Activated CD4-positive, alpha-beta T cell treated with anti-CD3 and anti-CD28 coated beads, Interleukin-2, amount 50 U/mL, for 1 hour (primary cell): ENCODE results near the gene DNAJC25.
"Not testable (repeated sequence)": the region's sequence is repeated elsewhere in the genome, so short reads cannot be mapped to it uniquely, and the experiment has no call there.

Experiments used
- DNase-seq: peaks from one replicate; pipeline ENCODE4 v3.0.0-alpha.2; 2020

The DNAJC25 gene

GRCh38 chr9:111631214-111631971, at the start of gene DNAJC25:
Gene DNAJC25 (plus strand): TSS chr9:111631334. CDS start chr9:111631408, 74 bp downstream.
- DNase-seq, result peak; percentile 94

DNA sequence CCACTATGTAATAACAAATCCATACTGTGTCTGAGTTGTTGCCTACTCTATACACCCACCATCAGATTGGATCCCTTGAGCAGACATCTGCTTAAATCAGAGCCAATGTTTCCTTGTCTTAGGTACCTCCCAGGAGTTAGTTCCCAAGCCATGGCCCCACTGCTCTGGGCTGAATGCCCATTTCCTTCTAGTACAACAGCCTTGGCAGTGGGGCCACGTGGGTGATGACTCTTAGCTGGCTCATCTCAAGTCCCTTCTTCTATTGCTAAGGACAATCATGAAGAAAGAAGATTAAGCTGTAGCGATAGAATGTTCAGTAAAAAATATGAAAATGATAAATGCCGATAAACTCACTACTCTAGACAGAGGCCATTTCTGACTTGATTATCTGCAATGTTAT, 48.2 kb upstream of the DNAJC25 start:
- DNase-seq, result no peak

GRCh38 chr9:111586378-111586777, 44.8 kb upstream of the DNAJC25 start:
- DNase-seq, result no peak

DNA sequence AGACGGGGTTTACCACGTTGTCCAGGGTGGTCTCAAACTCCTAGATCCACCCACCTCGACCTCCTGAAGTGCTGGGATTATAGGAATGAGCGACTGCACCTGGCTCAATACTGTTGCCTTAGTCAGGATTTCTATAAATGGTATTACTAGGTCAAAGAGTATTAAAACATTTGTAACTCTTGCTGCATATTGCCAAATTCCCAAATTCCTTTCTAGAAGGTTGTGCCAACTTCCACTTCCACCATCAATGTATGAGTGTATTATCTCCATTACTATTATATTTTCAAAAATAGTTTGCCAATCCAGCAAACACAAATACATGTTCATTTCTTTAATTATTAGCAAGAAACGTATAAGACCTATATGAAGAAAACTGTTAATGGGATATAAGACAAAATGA, 42.3 kb upstream of the DNAJC25 start:
- DNase-seq, result no peak

- peak; percentile 66 for DNase-seq
Measured at GRCh38 chr9:111597852-111598732, 33.0 kb upstream of the DNAJC25 start.

DNA sequence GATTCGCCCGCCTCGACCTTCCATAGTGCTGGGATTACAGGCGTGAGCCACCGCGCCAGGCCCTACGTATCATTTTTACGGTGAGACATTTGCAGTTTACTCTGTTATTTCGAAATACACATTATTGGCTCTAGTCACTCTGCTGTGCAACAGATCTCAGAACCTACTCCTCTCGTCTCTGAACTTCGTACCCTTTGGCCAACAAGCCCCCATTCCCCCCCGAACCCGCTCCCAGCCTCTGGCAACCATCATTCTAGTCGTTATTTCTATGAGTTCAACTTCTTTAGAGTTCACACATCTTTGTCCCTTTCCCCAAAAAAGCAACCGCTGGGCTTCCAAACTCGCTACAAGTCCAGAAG, 32.4 kb upstream of the DNAJC25 start:
- DNase-seq, result no peak

DNA sequence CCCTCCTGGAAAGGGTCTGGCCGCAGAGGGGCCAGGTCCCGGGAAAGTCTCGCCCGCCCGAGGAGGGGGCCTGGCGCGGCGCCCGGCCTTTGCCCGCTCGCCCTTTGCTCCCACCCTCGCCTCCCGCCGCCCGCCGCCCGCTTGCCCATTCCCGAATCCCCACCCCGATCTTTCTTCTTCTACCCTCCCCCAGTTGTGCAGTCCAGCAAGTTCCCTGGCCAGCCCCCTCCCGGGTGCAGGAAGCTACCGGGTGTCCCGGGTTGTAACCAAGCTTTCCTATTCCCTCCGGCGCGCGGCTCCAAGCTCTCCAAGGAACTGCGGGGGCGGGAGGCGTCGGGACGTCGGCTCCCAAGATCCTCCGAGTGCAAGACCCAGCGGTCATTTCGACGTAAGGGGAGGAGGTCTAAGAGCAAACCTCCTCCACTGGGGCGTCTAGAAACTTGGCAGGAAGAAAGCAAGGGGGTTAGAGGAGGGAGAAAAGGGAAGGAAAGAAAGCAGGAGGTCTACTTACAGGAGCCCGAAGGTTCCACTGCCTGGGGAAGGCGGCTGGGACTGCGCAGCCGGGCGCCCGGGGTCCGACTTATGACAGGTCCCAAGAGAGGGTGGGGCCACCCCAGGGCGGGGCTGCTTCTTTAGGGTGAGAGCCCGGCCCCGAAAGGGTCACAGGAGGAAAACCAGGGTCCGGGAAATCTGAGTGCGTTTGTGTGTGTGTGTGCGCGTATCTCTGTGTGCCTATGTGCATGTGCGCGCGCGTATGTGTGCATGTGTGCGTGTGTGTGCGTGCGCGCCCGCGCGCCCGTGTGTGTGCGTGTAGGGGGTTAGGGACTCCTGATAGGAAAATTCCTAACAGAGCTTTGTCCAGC, 31.8 kb upstream of the DNAJC25 start, which contains the start of gene PTGR1:
PTGR1 (minus strand) TSS at position 556 of the 863 bp plus-strand sequence. CDS start 2,225 bp downstream, outside the sequence.
- DNase-seq, result no peak

DNA sequence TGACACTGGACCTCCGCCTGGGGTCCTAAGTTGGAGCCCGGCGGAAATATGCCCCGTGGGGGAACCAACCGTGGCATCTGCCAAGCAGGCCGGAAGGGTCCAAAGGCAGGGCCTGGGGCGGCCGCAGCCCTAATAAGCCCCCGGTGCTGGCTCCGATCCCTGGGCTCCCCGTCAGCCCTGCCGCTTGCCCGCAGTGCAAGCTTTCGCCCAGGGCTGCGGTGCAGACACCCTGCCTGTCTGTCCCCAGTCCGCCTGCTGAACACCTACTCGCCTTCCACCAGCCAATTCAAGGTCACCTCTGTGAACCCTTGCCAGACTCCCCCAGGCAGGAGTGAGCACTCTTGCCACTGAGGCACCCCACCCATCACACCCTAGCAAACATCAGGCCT, 31.2 kb upstream of the DNAJC25 start:
- DNase-seq, result no peak

GRCh38 chr9:111601237-111602018, 29.7 kb upstream of the DNAJC25 start:
- no peak for DNase-seq

- no peak for DNase-seq
Measured at GRCh38 chr9:111603041-111603440, 28.1 kb upstream of the DNAJC25 start.

GRCh38 chr9:111604054-111604615, 27.0 kb upstream of the DNAJC25 start:
- DNase-seq, result no peak

DNA sequence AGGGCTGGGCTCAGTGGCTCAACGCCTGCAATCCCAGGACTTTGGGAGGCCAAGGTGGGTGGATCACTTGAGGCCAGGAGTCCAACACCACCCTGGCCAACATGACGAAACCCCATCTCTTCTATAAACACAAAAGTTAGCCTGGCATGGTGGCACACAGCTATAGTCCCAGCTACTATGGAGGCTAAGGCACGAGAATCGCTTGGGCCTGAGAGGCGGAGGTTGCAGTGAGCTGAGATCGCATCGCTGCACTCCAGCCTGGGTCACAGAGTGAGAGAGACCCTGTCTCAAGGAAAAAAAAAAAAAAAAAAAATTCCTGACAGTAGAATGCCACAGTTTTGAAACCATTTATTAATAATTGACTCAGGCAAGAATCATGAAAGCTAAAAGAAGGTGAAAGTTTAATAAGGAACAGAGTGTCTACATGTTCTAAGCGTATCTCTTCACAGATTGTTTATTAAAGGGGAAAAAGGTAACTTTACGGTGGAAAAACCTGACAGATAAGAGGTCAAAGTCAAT, 26.0 kb upstream of the DNAJC25 start:
- DNase-seq, result no peak

- no peak for DNase-seq
Measured at GRCh38 chr9:111610149-111610548, 21.0 kb upstream of the DNAJC25 start.

- DNase-seq, result no peak
Measured at GRCh38 chr9:111610845-111611244, 20.3 kb upstream of the DNAJC25 start.

DNA sequence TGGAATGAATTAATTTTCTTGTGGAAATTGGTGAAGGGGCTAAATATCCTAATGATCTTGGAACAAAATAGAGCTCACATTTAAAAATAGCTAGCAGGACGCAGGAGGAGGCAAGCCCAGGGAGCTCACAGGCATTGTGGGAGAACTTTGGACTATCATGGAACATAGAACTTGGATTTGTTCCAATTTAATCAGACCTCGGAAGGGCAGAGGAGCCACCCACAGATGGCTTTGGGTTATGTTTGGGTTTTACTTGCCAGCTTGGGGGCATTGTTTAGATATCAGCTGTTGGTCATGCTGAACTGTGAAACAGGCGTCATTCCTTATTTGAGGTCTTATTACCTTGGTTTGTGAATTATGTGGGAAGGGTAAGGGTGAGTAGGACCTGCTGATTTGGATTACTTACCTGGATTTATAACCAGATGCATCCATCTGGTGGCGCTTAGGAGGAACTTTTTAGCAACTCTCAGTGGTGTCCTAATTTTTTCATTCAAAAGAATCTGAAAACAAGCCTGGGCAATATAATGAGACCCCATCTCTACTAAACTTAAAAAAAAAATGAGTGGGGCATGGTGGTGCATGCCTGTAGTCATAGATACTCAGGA, 17.6 kb upstream of the DNAJC25 start:
- no peak for DNase-seq

GRCh38 chr9:111615928-111616327, 15.2 kb upstream of the DNAJC25 start:
- DNase-seq, result no peak

DNA sequence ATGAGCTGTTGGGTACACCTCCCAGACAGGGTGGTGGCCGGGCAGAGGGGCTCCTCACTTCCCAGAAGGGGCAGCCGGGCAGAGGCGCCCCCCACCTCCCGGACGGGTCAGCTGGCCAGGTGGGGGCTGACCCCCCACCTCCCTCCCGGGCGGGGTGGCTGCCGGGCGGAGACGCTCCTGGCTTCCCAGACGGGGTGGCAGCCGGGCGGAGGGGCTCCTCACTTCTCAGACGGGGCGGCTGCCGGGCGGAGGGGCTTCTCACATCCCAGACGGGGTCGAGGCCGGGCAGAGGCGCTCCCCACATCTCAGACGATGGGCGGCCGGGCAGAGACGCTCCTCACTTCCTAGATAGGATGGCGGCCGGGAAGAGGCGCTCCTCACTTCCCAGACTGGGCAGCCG, 13.8 kb upstream of the DNAJC25 start:
- not testable (repeated sequence) for DNase-seq

GRCh38 chr9:111621895-111622480, 9.1 kb upstream of the DNAJC25 start:
- DNase-seq, result no peak

DNA sequence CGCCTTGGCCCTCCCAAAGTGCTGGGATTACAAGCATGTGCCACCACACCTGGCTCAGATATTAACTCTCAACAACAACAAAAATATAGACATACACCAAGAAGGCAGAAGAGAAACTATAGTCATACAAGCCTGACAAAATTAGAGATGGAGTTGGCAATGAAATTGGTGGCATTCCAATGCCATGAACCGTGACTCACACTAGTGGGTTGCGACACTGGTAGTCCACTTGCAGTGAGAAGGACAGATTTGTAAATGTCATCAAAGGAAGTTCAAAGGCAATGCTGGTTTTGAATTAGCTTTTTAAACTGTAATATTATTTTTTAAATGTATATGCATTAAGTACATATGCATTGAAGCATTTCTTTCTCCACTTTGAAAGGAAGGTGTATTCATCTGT, 8.5 kb upstream of the DNAJC25 start:
- DNase-seq, result no peak

- no peak for DNase-seq
Measured at GRCh38 chr9:111627260-111627963, 3.7 kb upstream of the DNAJC25 start.
